ENCODE results near the gene TCEA3.

Gene TCEA3

DNA sequence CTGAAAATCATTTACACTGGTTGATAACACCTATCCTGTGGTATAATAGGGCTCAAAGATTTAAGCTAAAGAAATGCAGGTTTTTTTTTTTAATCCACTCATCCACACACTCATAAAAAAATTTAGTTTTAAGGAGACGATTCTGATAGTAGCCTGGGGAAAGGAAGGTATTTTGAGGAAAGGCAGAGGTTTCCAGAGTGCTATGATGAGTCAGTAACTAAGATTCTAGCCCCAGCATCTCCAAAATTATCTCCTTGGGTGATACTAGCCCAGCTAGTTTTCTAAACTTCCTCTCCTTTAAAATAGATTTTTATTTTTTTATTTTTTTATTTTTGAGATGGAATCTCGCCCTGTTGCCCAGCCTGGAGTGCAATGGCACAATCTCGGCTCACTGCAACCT lies 38.7 kb upstream of the TCEA3 start:
- H2BK15ac ChIP-seq (ENCODE audit: low read depth, poor library complexity, severe bottlenecking), result no peak overlapping the region
- DNase-seq, result no peak
- H3K27ac ChIP-seq (ENCODE audit: low read length, poor library complexity, severe bottlenecking), result no peak overlapping the region
- no peaks in the 10 kb centered on the region for H3K4me1 ChIP-seq (ENCODE audit: control insufficient read depth, insufficient read depth, low read depth, low read length)
- no peak overlapping the region for H3K23ac ChIP-seq (ENCODE audit: low read length in 2 of 2)
- H3K4ac ChIP-seq (ENCODE audit: low read depth in 1 of 2, low read length in 2 of 2), result no peak overlapping the region
- no peak overlapping the region for H2BK5ac ChIP-seq (ENCODE audit: low read depth, low read length, poor library complexity, severe bottlenecking)
- no peaks in the 10 kb centered on the region for H3K9me3 ChIP-seq (ENCODE audit: control insufficient read depth, low read length)
- no peak overlapping the region for H2BK12ac ChIP-seq (ENCODE audit: low read length in 2 of 2)
- H3K14ac ChIP-seq (ENCODE audit: low read length in 2 of 2), result no peak overlapping the region
- no peak overlapping the region for H2AK5ac ChIP-seq (ENCODE audit: low read length, severe bottlenecking)
- peaks cover 0 to 18% of the 10 kb centered on the region in 2 experiments for H3K36me3 ChIP-seq (ENCODE audit: control insufficient read depth in 1 of 2, insufficient read depth in 2 of 2, low read depth in 1 of 2, low read length in 2 of 2)
- no peak overlapping the region for H4K91ac ChIP-seq (ENCODE audit: low read length)
- WGBS, result 95% methylated on average over 2 of the region's 3 CpGs
- H3K9ac ChIP-seq (ENCODE audit: low read length), result peak overlapping the region; percentile 41
- no peak overlapping the region for H2BK120ac ChIP-seq (ENCODE audit: low read depth, low read length)
- no peak overlapping the region for H3K4me3 ChIP-seq (ENCODE audit: insufficient read depth in 1 of 2, low read depth in 1 of 2, low read length in 2 of 2)
- H3K79me1 ChIP-seq (replicated peaks; ENCODE audit: low read length, poor library complexity, severe bottlenecking), result peaks cover 14% of the 10 kb centered on the region
- no peak overlapping the region for H4K8ac ChIP-seq (ENCODE audit: low read length)
- no peak overlapping the region for H3K4me2 ChIP-seq (ENCODE audit: low read length, poor library complexity, severe bottlenecking)
- H2AFZ ChIP-seq (ENCODE audit: low read depth, low read length), result no peak overlapping the region
- H3K18ac ChIP-seq (ENCODE audit: low read depth in 1 of 2, low read length in 2 of 2), result no peak overlapping the region
- H3K27me3 ChIP-seq (ENCODE audit: control insufficient read depth in 1 of 2, insufficient read depth in 1 of 2, low read length in 2 of 2), result no peaks in the 10 kb centered on the region

DNA sequence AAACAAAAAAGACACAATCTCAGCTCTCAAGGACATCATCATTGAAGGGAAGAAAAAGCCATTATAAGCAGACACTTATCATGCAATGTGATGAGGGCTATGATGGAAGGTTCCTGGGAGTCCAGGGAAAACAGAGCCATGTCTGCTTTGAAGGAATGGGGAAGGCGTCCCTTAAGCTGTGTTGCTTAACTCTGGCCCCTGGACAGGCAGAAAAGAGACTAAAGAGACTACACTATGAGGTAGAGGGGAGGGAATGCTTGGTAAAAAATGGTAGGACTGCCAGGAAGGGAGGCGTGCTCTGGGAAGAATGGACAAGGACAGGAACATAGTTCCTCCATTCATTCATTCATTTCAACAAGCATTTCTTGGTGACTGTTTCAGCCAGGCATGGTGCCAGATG lies 38.2 kb upstream of the TCEA3 start:
- Histone ChIP-seq H2BK5ac (ENCODE audit: low read depth, low read length, poor library complexity, severe bottlenecking) (no peak overlapping the region), H4K91ac (ENCODE audit: low read length) (no peak overlapping the region), H2BK12ac (ENCODE audit: low read length in 2 of 2) (no peak overlapping the region), H3K36me3 (ENCODE audit: control insufficient read depth in 1 of 2, insufficient read depth in 2 of 2, low read depth in 1 of 2, low read length in 2 of 2) (peaks cover 0 to 22% of the 10 kb centered on the region in 2 experiments), H3K4me1 (ENCODE audit: control insufficient read depth, insufficient read depth, low read depth, low read length) (no peaks in the 10 kb centered on the region), H3K23ac (ENCODE audit: low read length in 2 of 2) (no peak overlapping the region), H3K9me3 (ENCODE audit: control insufficient read depth, low read length) (no peaks in the 10 kb centered on the region), H3K4me3 (ENCODE audit: insufficient read depth in 1 of 2, low read depth in 1 of 2, low read length in 2 of 2) (no peak overlapping the region), H3K27ac (ENCODE audit: low read length, poor library complexity, severe bottlenecking) (no peak overlapping the region), H2AFZ (ENCODE audit: low read depth, low read length) (no peak overlapping the region), H3K79me1 (replicated peaks; ENCODE audit: low read length, poor library complexity, severe bottlenecking) (peaks cover 14% of the 10 kb centered on the region), H2BK120ac (ENCODE audit: low read depth, low read length) (no peak overlapping the region), H3K4ac (ENCODE audit: low read depth in 1 of 2, low read length in 2 of 2) (peak overlapping the region in 1 of 2 experiments; percentile 39), H2AK5ac (ENCODE audit: low read length, severe bottlenecking) (no peak overlapping the region), H3K9ac (ENCODE audit: low read length) (peak overlapping the region; percentile 41), H3K27me3 (ENCODE audit: control insufficient read depth in 1 of 2, insufficient read depth in 1 of 2, low read length in 2 of 2) (no peaks in the 10 kb centered on the region), H2BK15ac (ENCODE audit: low read depth, poor library complexity, severe bottlenecking) (no peak overlapping the region), H4K8ac (ENCODE audit: low read length) (no peak overlapping the region), H3K18ac (ENCODE audit: low read depth in 1 of 2, low read length in 2 of 2) (no peak overlapping the region), H3K4me2 (ENCODE audit: low read length, poor library complexity, severe bottlenecking) (no peak overlapping the region), H3K14ac (ENCODE audit: low read length in 2 of 2) (no peak overlapping the region)
- no peak for DNase-seq
- 100% methylated on average over 1 of the region's 2 CpGs for WGBS

DNA sequence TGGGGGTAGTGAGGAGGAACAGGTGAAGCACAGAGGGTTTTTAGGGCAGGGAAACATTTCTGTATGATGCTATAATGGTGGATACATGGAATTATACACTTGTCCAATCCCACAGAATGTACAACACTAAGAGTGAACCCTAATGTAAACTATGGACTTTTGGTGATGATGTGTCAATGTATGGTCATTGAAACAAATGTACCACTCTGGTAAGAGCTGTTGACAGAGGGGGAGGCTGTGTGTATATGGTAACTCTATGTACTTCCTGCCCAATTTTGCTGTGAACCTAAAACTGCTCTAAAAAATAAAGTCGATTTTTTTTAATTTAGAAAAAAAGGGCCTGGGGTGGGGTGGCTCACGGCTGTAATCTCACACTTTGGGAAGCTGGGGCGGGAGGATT lies 36.5 kb upstream of the TCEA3 start:
- H2AK5ac ChIP-seq (ENCODE audit: low read length, severe bottlenecking), result no peak overlapping the region
- no peak overlapping the region for H3K27ac ChIP-seq (ENCODE audit: low read length, poor library complexity, severe bottlenecking)
- no peak overlapping the region for H4K91ac ChIP-seq (ENCODE audit: low read length)
- H3K9me3 ChIP-seq (ENCODE audit: control insufficient read depth, low read length), result no peaks in the 10 kb centered on the region
- H3K27me3 ChIP-seq (ENCODE audit: control insufficient read depth in 1 of 2, insufficient read depth in 1 of 2, low read length in 2 of 2), result no peaks in the 10 kb centered on the region
- 91% methylated on average over 3 of the region's 3 CpGs for WGBS
- H2AFZ ChIP-seq (ENCODE audit: low read depth, low read length), result no peak overlapping the region
- no peak overlapping the region for H3K9ac ChIP-seq (ENCODE audit: low read length)
- no peak for DNase-seq
- H3K23ac ChIP-seq (ENCODE audit: low read length in 2 of 2), result no peak overlapping the region
- H3K79me1 ChIP-seq (replicated peaks; ENCODE audit: low read length, poor library complexity, severe bottlenecking), result peaks cover 13% of the 10 kb centered on the region
- H2BK15ac ChIP-seq (ENCODE audit: low read depth, poor library complexity, severe bottlenecking), result no peak overlapping the region
- H2BK12ac ChIP-seq (ENCODE audit: low read length in 2 of 2), result no peak overlapping the region
- H3K4me3 ChIP-seq (ENCODE audit: insufficient read depth in 1 of 2, low read depth in 1 of 2, low read length in 2 of 2), result no peak overlapping the region
- no peak overlapping the region for H2BK5ac ChIP-seq (ENCODE audit: low read depth, low read length, poor library complexity, severe bottlenecking)
- H2BK120ac ChIP-seq (ENCODE audit: low read depth, low read length), result no peak overlapping the region
- H3K4me2 ChIP-seq (ENCODE audit: low read length, poor library complexity, severe bottlenecking), result no peak overlapping the region
- no peak overlapping the region for H3K4ac ChIP-seq (ENCODE audit: low read depth in 1 of 2, low read length in 2 of 2)
- H3K4me1 ChIP-seq (ENCODE audit: control insufficient read depth, insufficient read depth, low read depth, low read length), result no peaks in the 10 kb centered on the region
- no peak overlapping the region for H3K18ac ChIP-seq (ENCODE audit: low read depth in 1 of 2, low read length in 2 of 2)
- no peak overlapping the region for H3K14ac ChIP-seq (ENCODE audit: low read length in 2 of 2)
- H3K36me3 ChIP-seq (ENCODE audit: control insufficient read depth in 1 of 2, insufficient read depth in 2 of 2, low read depth in 1 of 2, low read length in 2 of 2), result peaks cover 3 to 29% of the 10 kb centered on the region in 2 experiments
- H4K8ac ChIP-seq (ENCODE audit: low read length), result no peak overlapping the region

GRCh38 chr1:23460519-23460918 lies 36.0 kb upstream of the TCEA3 start:
- Histone ChIP-seq H3K18ac (ENCODE audit: low read depth in 1 of 2, low read length in 2 of 2) (no peak overlapping the region), H2AK5ac (ENCODE audit: low read length, severe bottlenecking) (no peak overlapping the region), H2AFZ (ENCODE audit: low read depth, low read length) (no peak overlapping the region), H3K4ac (ENCODE audit: low read depth in 1 of 2, low read length in 2 of 2) (no peak overlapping the region), H3K27ac (ENCODE audit: low read length, poor library complexity, severe bottlenecking) (no peak overlapping the region), H3K9ac (ENCODE audit: low read length) (no peak overlapping the region), H3K27me3 (ENCODE audit: control insufficient read depth in 1 of 2, insufficient read depth in 1 of 2, low read length in 2 of 2) (no peaks in the 10 kb centered on the region), H4K91ac (ENCODE audit: low read length) (no peak overlapping the region), H2BK15ac (ENCODE audit: low read depth, poor library complexity, severe bottlenecking) (no peak overlapping the region), H3K4me3 (ENCODE audit: insufficient read depth in 1 of 2, low read depth in 1 of 2, low read length in 2 of 2) (no peak overlapping the region), H3K23ac (ENCODE audit: low read length in 2 of 2) (no peak overlapping the region), H4K8ac (ENCODE audit: low read length) (no peak overlapping the region), H3K79me1 (replicated peaks; ENCODE audit: low read length, poor library complexity, severe bottlenecking) (peaks cover 13% of the 10 kb centered on the region), H3K9me3 (ENCODE audit: control insufficient read depth, low read length) (no peaks in the 10 kb centered on the region), H2BK5ac (ENCODE audit: low read depth, low read length, poor library complexity, severe bottlenecking) (no peak overlapping the region), H2BK120ac (ENCODE audit: low read depth, low read length) (no peak overlapping the region), H3K14ac (ENCODE audit: low read length in 2 of 2) (no peak overlapping the region), H2BK12ac (ENCODE audit: low read length in 2 of 2) (no peak overlapping the region), H3K4me1 (ENCODE audit: control insufficient read depth, insufficient read depth, low read depth, low read length) (no peaks in the 10 kb centered on the region), H3K36me3 (ENCODE audit: control insufficient read depth in 1 of 2, insufficient read depth in 2 of 2, low read depth in 1 of 2, low read length in 2 of 2) (peaks cover 6 to 34% of the 10 kb centered on the region in 2 experiments), H3K4me2 (ENCODE audit: low read length, poor library complexity, severe bottlenecking) (no peak overlapping the region)
- DNase-seq, result no peak
- 96% methylated on average over 2 of the region's 4 CpGs for WGBS

Measured in mesenchymal stem cell (in vitro differentiated cells and primary cell).